ENCODE measurements around the gene RXFP2.

Gene RXFP2

GRCh38 chr13:31755803-31756212 lies 16.5 kb downstream of the RXFP2 start:
- H3K27me3 ChIP-seq (ENCODE audit: insufficient read depth, poor library complexity, severe bottlenecking), result no peaks in the 10 kb centered on the region
- H3K27ac ChIP-seq (replicated peaks), result no peak overlapping the region
- no peak for TF ChIP-seq REST (IDR thresholded peaks at IDR 0.05; ENCODE audit: insufficient replicate concordance, low read depth)
- TF ChIP-seq CTCF (IDR thresholded peaks at IDR 0.05; ENCODE audit: insufficient read depth, low read length), result no peak
- no peak for TF ChIP-seq POLR2AphosphoS5 (IDR thresholded peaks at IDR 0.05; ENCODE audit: low read depth)
- TF ChIP-seq GABPA (IDR thresholded peaks at IDR 0.05; ENCODE audit: low read depth), result no peak
- no peak for TF ChIP-seq SPI1 (IDR thresholded peaks at IDR 0.05; ENCODE audit: borderline replicate concordance, low read depth)
- no peak for DNase-seq (ENCODE audit: low read depth in 1 of 2, low spot score in 1 of 2)
- no peak overlapping the region for H3K4me3 ChIP-seq (replicated peaks; ENCODE audit: insufficient read depth, low read length)

DNA sequence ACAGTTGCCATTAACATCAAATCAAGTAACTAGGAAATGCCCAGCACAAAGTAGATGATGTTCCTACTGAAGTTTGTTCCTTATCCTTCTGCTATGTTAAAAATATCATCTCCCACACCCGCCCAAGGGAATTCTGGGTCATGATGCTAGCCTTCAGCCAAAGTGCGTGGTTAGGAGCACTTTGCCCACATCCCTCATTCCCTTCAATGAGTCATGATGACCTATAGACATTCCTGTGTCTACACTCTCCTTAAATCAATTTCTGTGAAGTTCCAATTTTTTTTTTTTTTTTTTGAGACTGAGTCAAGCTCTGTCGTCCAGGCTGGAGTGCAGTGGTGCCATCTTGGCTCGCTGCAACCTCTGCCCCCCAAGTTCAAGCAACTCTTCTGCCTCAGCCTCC lies 17.0 kb downstream of the RXFP2 start:
- no peaks in the 10 kb centered on the region for H3K27me3 ChIP-seq (ENCODE audit: insufficient read depth, poor library complexity, severe bottlenecking)
- no peak overlapping the region for H3K27ac ChIP-seq (replicated peaks)
- no peak for DNase-seq (ENCODE audit: low read depth in 1 of 2, low spot score in 1 of 2)
- no peak overlapping the region for H3K4me3 ChIP-seq (replicated peaks; ENCODE audit: insufficient read depth, low read length)
- TF ChIP-seq GABPA (IDR thresholded peaks at IDR 0.05; ENCODE audit: low read depth) (no peak), REST (IDR thresholded peaks at IDR 0.05; ENCODE audit: insufficient replicate concordance, low read depth) (no peak), POLR2AphosphoS5 (IDR thresholded peaks at IDR 0.05; ENCODE audit: low read depth) (no peak), SPI1 (IDR thresholded peaks at IDR 0.05; ENCODE audit: borderline replicate concordance, low read depth) (no peak), CTCF (IDR thresholded peaks at IDR 0.05; ENCODE audit: insufficient read depth, low read length) (no peak)

- Histone ChIP-seq H3K27me3 (ENCODE audit: insufficient read depth, poor library complexity, severe bottlenecking) (no peaks in the 10 kb centered on the region), H3K4me3 (replicated peaks; ENCODE audit: insufficient read depth, low read length) (no peak overlapping the region), H3K27ac (replicated peaks) (no peak overlapping the region)
- DNase-seq (ENCODE audit: low read depth in 1 of 2, low spot score in 1 of 2), result no peak
- no peak for TF ChIP-seq GABPA (IDR thresholded peaks at IDR 0.05; ENCODE audit: low read depth)
- no peak for TF ChIP-seq REST (IDR thresholded peaks at IDR 0.05; ENCODE audit: insufficient replicate concordance, low read depth)
- no peak for TF ChIP-seq POLR2AphosphoS5 (IDR thresholded peaks at IDR 0.05; ENCODE audit: low read depth)
- no peak for TF ChIP-seq CTCF (IDR thresholded peaks at IDR 0.05; ENCODE audit: insufficient read depth, low read length)
- TF ChIP-seq SPI1 (IDR thresholded peaks at IDR 0.05; ENCODE audit: borderline replicate concordance, low read depth), result no peak
Measured at GRCh38 chr13:31761951-31762350, 22.6 kb downstream of the RXFP2 start.
